Measurements from ENCODE around the gene LRP1B.
"Not testable (repeated sequence)": the region's sequence is repeated elsewhere in the genome, so short reads cannot be mapped to it uniquely, and the experiment has no call there.

LRP1B gene

GRCh38 chr2:140567734-140568133 is 1563.1 kb downstream of the LRP1B start:
- DNase-seq: no peak

GRCh38 chr2:140565756-140566155 is 1565.1 kb downstream of the LRP1B start:
- DNase-seq: no peak

GRCh38 chr2:140555701-140556100 is 1575.1 kb downstream of the LRP1B start:
- DNase-seq: no peak

- DNase-seq: no peak
These were observed 1578.2 kb downstream of the LRP1B start for GRCh38 chr2:140552634-140553033.

GRCh38 chr2:140551287-140551686 is 1579.5 kb downstream of the LRP1B start:
- DNase-seq: no peak

GRCh38 chr2:140550821-140551220 is 1580.0 kb downstream of the LRP1B start:
- no peak for DNase-seq

GRCh38 chr2:140544769-140545168 is 1586.0 kb downstream of the LRP1B start:
- not testable (repeated sequence) for DNase-seq

GRCh38 chr2:140542627-140543026 is 1588.2 kb downstream of the LRP1B start:
- DNase-seq: no peak

- DNase-seq: no peak
These were observed 1591.5 kb downstream of the LRP1B start for GRCh38 chr2:140539242-140539875.

- DNase-seq: no peak
These were observed 1601.1 kb downstream of the LRP1B start for GRCh38 chr2:140529706-140530105.

GRCh38 chr2:140528982-140529381 is 1601.8 kb downstream of the LRP1B start:
- no peak for DNase-seq

- DNase-seq: no peak
These were observed 1604.2 kb downstream of the LRP1B start for GRCh38 chr2:140526575-140526974.

GRCh38 chr2:140512106-140512505 is 1618.7 kb downstream of the LRP1B start:
- DNase-seq: no peak

GRCh38 chr2:140509765-140510164 is 1621.1 kb downstream of the LRP1B start:
- no peak for DNase-seq

- DNase-seq: no peak
These were observed 1622.1 kb downstream of the LRP1B start for GRCh38 chr2:140508756-140509155.

- DNase-seq: no peak
These were observed 1624.2 kb downstream of the LRP1B start for GRCh38 chr2:140506606-140507005.

GRCh38 chr2:140504601-140505000 is 1626.2 kb downstream of the LRP1B start:
- no peak for DNase-seq

- DNase-seq: no peak
These were observed 1627.7 kb downstream of the LRP1B start for GRCh38 chr2:140502951-140503630.

GRCh38 chr2:140498360-140498759 is 1632.5 kb downstream of the LRP1B start:
- DNase-seq: no peak

GRCh38 chr2:140496714-140497113 is 1634.1 kb downstream of the LRP1B start:
- no peak for DNase-seq

GRCh38 chr2:140491876-140492275 is 1638.9 kb downstream of the LRP1B start:
- DNase-seq: no peak

- no peak for DNase-seq
These were observed 1641.6 kb downstream of the LRP1B start for GRCh38 chr2:140489193-140489592.

GRCh38 chr2:140481136-140481535 is 1649.7 kb downstream of the LRP1B start:
- DNase-seq: no peak

GRCh38 chr2:140473851-140474250 is 1657.0 kb downstream of the LRP1B start:
- DNase-seq: no peak

- no peak for DNase-seq
These were observed 1658.1 kb downstream of the LRP1B start for GRCh38 chr2:140472676-140473075.

Measured in stimulated activated CD4-positive, alpha-beta T cell treated with anti-CD3 and anti-CD28 coated beads, Interleukin-2, amount 100 ng/mL, for 48 hours (primary cell).